ENCODE results near the gene SPNS1.
"Not testable (repeated sequence)": the region's sequence is repeated elsewhere in the genome, so short reads cannot be mapped to it uniquely, and the experiment has no call there.

Gene SPNS1

GRCh38 chr16:28985211-28986041 lies 10.8 kb downstream of the SPNS1 start:
- Mint-ChIP-seq H3K27me3 (no peaks in the 10 kb centered on the region), H3K9me3 (peaks cover 7% of the 10 kb centered on the region), H3K4me1 (peaks cover 63% of the 10 kb centered on the region), H3K36me3 (ENCODE audit: insufficient read depth) (peaks cover 49% of the 10 kb centered on the region), H3K4me3 (peak overlapping the region; percentile 85), H3K27ac (ENCODE audit: low read depth) (peak overlapping the region; percentile 94)
- DNase-seq (ENCODE audit: low spot score in 2 of 2) (no peak), ATAC-seq (replicated peaks; ENCODE audit: extremely low read depth, poor library complexity, severe bottlenecking) (peak; percentile 34)

DNA sequence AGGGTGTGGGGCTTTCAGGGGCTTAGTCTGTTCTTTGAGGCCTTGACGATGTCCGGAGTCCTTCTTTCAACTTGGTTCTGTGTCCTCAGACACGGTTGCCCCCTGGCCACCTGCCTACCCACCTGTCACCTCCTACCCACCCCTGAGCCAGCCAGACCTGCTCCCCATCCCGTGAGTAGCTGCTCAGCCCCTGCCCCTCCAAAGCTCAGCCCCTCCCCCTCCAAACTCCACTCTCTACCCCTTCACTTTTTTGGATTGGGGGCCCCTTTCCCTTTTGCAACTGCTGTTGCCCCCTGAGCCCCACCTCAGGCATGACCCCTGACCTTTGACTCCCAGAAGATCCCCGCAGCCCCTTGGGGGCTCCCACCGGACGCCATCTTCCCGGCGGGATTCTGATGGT lies 11.5 kb downstream of the SPNS1 start:
- Mint-ChIP-seq H3K4me3 (peak overlapping the region; percentile 85), H3K9me3 (peaks cover 7% of the 10 kb centered on the region), H3K27me3 (no peaks in the 10 kb centered on the region), H3K36me3 (ENCODE audit: insufficient read depth) (peaks cover 50% of the 10 kb centered on the region), H3K4me1 (peaks cover 67% of the 10 kb centered on the region), H3K27ac (ENCODE audit: low read depth) (peak overlapping the region; percentile 94)
- DNase-seq (ENCODE audit: low spot score in 2 of 2) (no peak), ATAC-seq (replicated peaks; ENCODE audit: extremely low read depth, poor library complexity, severe bottlenecking) (no peak)

GRCh38 chr16:28986492-28986891 lies 11.9 kb downstream of the SPNS1 start:
- Mint-ChIP-seq H3K4me3 (peak overlapping the region; percentile 85), H3K4me1 (peaks cover 67% of the 10 kb centered on the region), H3K27ac (ENCODE audit: low read depth) (peak overlapping the region; percentile 94), H3K9me3 (peaks cover 7% of the 10 kb centered on the region), H3K36me3 (ENCODE audit: insufficient read depth) (peaks cover 51% of the 10 kb centered on the region), H3K27me3 (no peaks in the 10 kb centered on the region)
- ATAC-seq (replicated peaks; ENCODE audit: extremely low read depth, poor library complexity, severe bottlenecking) (no peak), DNase-seq (ENCODE audit: low spot score in 2 of 2) (no peak)

DNA sequence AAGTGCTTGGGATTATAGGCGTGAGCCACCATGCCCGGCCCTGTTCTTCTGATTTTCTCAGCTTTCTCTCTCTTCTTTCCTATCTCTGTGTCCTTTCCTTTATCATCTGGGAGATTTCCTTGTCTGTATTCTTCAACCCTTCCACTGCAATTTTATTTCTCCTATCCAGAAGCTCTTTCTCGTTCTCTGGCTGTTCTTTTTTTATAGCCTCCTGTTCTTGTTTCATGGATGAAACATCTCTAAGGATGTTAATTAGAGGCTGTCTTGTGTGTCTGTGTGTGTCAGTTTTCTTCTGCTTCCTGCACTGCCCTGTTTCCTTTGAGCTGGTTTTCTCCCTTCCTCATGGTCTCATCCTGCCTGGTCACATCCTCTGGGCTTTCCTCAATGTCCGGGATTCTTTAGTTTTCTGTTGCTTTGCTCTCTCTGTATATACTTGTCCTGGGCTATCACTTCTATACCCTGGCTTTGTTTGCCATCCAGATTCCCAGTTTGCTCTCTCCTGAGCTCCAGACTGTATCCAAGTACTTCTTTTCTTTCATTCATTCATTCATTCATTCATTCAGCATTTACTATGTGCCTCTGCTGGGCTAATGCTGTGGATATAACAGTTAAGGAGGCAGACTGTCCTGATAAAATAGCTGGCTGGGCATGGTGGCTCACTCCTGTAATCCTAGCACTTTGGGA lies 12.7 kb downstream of the SPNS1 start:
- no peak for ATAC-seq (replicated peaks; ENCODE audit: extremely low read depth, poor library complexity, severe bottlenecking)
- Mint-ChIP-seq H3K9me3 (peaks cover 7% of the 10 kb centered on the region), H3K36me3 (ENCODE audit: insufficient read depth) (peaks cover 51% of the 10 kb centered on the region), H3K4me1 (peaks cover 67% of the 10 kb centered on the region), H3K4me3 (peak overlapping the region; percentile 85), H3K27ac (ENCODE audit: low read depth) (peak overlapping the region; percentile 94), H3K27me3 (no peaks in the 10 kb centered on the region)
- no peak for DNase-seq (ENCODE audit: low spot score in 2 of 2)

GRCh38 chr16:28989363-28989762 lies 14.8 kb downstream of the SPNS1 start:
- Mint-ChIP-seq H3K4me1 (peaks cover 52% of the 10 kb centered on the region), H3K36me3 (ENCODE audit: insufficient read depth) (peaks cover 46% of the 10 kb centered on the region), H3K4me3 (peak overlapping the region; percentile 85)

GRCh38 chr16:28990375-28991040 lies 15.9 kb downstream of the SPNS1 start:
- Mint-ChIP-seq H3K27me3 (no peaks in the 10 kb centered on the region), H3K27ac (ENCODE audit: low read depth) (peak overlapping the region; percentile 87), H3K4me3 (peak overlapping the region; percentile 85), H3K36me3 (ENCODE audit: insufficient read depth) (peaks cover 43% of the 10 kb centered on the region), H3K9me3 (peaks cover 7% of the 10 kb centered on the region), H3K4me1 (peaks cover 46% of the 10 kb centered on the region)
- DNase-seq (ENCODE audit: low spot score in 2 of 2) (no peak), ATAC-seq (replicated peaks; ENCODE audit: extremely low read depth, poor library complexity, severe bottlenecking) (no peak)

More at GRCh38 chr16:28989363-28989762, 14.8 kb downstream of the SPNS1 start:
- Mint-ChIP-seq H3K27ac (ENCODE audit: low read depth) (peak overlapping the region; percentile 94), H3K9me3 (peaks cover 7% of the 10 kb centered on the region), H3K27me3 (no peaks in the 10 kb centered on the region)
- DNase-seq (ENCODE audit: low spot score in 2 of 2) (no peak), ATAC-seq (replicated peaks; ENCODE audit: extremely low read depth, poor library complexity, severe bottlenecking) (no peak)

DNA sequence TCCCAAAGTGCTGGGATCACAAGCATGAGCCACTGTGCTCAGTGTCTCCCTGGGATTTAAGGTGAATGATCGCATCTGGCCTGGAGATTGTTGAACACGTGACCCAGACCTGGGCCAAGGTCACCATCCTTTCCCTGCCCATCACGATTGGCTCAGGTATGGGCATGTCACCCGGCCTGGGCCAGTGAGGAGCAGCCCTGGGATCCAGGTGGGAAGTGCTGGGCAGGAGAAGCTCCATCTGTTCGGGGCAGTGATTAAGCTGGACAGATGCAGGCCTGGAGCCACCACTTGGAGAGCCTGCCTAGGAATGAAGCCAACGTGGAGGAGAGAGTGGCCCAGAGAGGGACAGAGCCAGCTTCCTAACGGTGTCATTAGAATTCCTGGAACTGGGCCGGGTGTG lies 17.1 kb downstream of the SPNS1 start:
- H3K4me1 Mint-ChIP-seq, result peaks cover 35% of the 10 kb centered on the region
- H3K4me3 Mint-ChIP-seq, result no peak overlapping the region
- no peak for DNase-seq (ENCODE audit: low spot score in 2 of 2)
- no peak overlapping the region for H3K27ac Mint-ChIP-seq (ENCODE audit: low read depth)
- no peaks in the 10 kb centered on the region for H3K27me3 Mint-ChIP-seq
- ATAC-seq (replicated peaks; ENCODE audit: extremely low read depth, poor library complexity, severe bottlenecking), result no peak
- peaks cover 7% of the 10 kb centered on the region for H3K9me3 Mint-ChIP-seq
- H3K36me3 Mint-ChIP-seq (ENCODE audit: insufficient read depth), result peaks cover 38% of the 10 kb centered on the region

DNA sequence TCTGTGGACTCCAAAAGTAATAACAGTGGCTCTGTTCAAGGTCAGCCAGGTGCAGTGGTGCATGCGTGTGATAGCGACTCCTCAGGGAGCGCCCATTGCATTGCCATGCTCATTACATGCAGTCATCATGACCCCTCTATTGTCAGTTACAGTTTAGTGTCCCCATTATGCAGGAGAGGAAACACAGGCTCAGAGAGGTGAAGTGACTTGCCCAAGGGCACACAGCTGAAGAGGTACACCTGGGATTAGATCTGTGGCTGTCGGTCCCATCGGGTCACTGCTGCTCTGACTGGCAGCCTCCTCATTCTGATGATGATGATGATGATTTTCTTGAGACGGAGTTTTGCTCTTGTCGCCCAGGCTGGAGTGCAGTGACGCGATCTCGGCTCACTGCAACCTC lies 17.9 kb downstream of the SPNS1 start:
- Mint-ChIP-seq H3K27me3 (no peaks in the 10 kb centered on the region), H3K27ac (ENCODE audit: low read depth) (no peak overlapping the region), H3K4me3 (no peak overlapping the region), H3K9me3 (peaks cover 2% of the 10 kb centered on the region), H3K36me3 (ENCODE audit: insufficient read depth) (peaks cover 32% of the 10 kb centered on the region), H3K4me1 (peaks cover 28% of the 10 kb centered on the region)
- ATAC-seq (replicated peaks; ENCODE audit: extremely low read depth, poor library complexity, severe bottlenecking) (no peak), DNase-seq (ENCODE audit: low spot score in 2 of 2) (no peak)

GRCh38 chr16:28998837-28999236 lies 24.3 kb downstream of the SPNS1 start:
- Mint-ChIP-seq H3K9me3 (no peaks in the 10 kb centered on the region), H3K27me3 (no peaks in the 10 kb centered on the region), H3K36me3 (ENCODE audit: insufficient read depth) (no peaks in the 10 kb centered on the region), H3K4me1 (no peaks in the 10 kb centered on the region), H3K4me3 (no peak overlapping the region), H3K27ac (ENCODE audit: low read depth) (no peak overlapping the region)
- no peak for ATAC-seq (replicated peaks; ENCODE audit: extremely low read depth, poor library complexity, severe bottlenecking)
- DNase-seq (ENCODE audit: low spot score in 2 of 2), result no peak

- no peaks in the 10 kb centered on the region for H3K9me3 Mint-ChIP-seq
Observed at GRCh38 chr16:28999577-28999976, 25.0 kb downstream of the SPNS1 start.

DNA sequence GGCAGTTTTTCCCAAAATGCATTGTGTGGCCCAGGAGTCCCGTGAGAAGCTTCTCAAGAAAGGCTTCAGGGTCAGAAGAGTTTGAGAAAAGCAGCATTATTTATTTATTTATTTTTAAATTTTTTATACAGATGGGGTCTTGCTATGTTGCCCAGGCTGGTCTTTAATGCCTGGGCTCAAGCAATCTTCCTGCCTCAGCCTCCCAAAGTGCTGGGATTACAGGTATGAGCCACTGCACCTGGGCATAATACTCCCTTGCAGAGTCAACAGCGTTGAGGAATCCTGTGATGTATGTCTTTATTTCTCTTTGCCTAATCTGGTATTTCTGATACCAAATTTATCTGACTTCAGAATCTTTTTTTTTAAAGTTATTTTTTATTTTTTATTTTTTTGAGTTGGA lies 25.4 kb downstream of the SPNS1 start:
- Mint-ChIP-seq H3K27me3 (no peaks in the 10 kb centered on the region), H3K36me3 (ENCODE audit: insufficient read depth) (no peaks in the 10 kb centered on the region), H3K27ac (ENCODE audit: low read depth) (no peak overlapping the region), H3K4me3 (no peak overlapping the region), H3K9me3 (no peaks in the 10 kb centered on the region), H3K4me1 (no peaks in the 10 kb centered on the region)
- DNase-seq (ENCODE audit: low spot score in 2 of 2), result no peak
- no peak for ATAC-seq (replicated peaks; ENCODE audit: extremely low read depth, poor library complexity, severe bottlenecking)

More at GRCh38 chr16:28999577-28999976, 25.0 kb downstream of the SPNS1 start:
- no peaks in the 10 kb centered on the region for H3K4me1 Mint-ChIP-seq
- DNase-seq (ENCODE audit: low spot score in 2 of 2) (no peak), ATAC-seq (replicated peaks; ENCODE audit: extremely low read depth, poor library complexity, severe bottlenecking) (no peak)
- H3K36me3 Mint-ChIP-seq (ENCODE audit: insufficient read depth), result no peaks in the 10 kb centered on the region
- no peak overlapping the region for H3K4me3 Mint-ChIP-seq
- no peak overlapping the region for H3K27ac Mint-ChIP-seq (ENCODE audit: low read depth)
- no peaks in the 10 kb centered on the region for H3K27me3 Mint-ChIP-seq

GRCh38 chr16:29004496-29005139 lies 30.0 kb downstream of the SPNS1 start:
- not testable (repeated sequence) for ATAC-seq (replicated peaks; ENCODE audit: extremely low read depth, poor library complexity, severe bottlenecking); DNase-seq (ENCODE audit: low spot score in 2 of 2); H3K27ac Mint-ChIP-seq (ENCODE audit: low read depth); H3K27me3 Mint-ChIP-seq; H3K4me3 Mint-ChIP-seq; H3K36me3 Mint-ChIP-seq (ENCODE audit: insufficient read depth); H3K9me3 Mint-ChIP-seq
- peaks cover 26% of the 10 kb centered on the region for H3K4me1 Mint-ChIP-seq
